SK-N-SH treated with all-trans-retinoic acid at 6 μM for 48 hours (cell line): ENCODE data around the gene OR52B4.

ENCODE experiments used
- ATAC-seq: fragments of 200-7000 bp; cut with Tn5 transposase; 3 replicates; pipeline ENCODE4 v1.9.1; 2020; ENCODE audit warnings: mild to moderate bottlenecking, moderate library complexity
- ARNTL ChIP-seq: fragments of 450-650 bp; formaldehyde crosslinking; IDR thresholded peaks from 2 replicates; pipeline ENCODE4 v1.5.0; 2020; ENCODE audit warnings: low read depth, mild to moderate bottlenecking, moderate library complexity, borderline replicate concordance
- BACH2 ChIP-seq: fragments of 250-450 bp; sonication (Bioruptor Pico); IDR thresholded peaks from 2 replicates; pipeline ENCODE4 v1.9.0; 2021; ENCODE audit warnings: mild to moderate bottlenecking, borderline replicate concordance
- ESRRG ChIP-seq: fragments of 250-450 bp; sonication (Bioruptor Pico); IDR thresholded peaks from 2 replicates; pipeline ENCODE4 v1.6.1; 2021; ENCODE audit warnings: mild to moderate bottlenecking
- GLIS3 ChIP-seq: fragments of 250-450 bp; sonication (Bioruptor Pico); IDR thresholded peaks from 2 replicates; pipeline ENCODE4 v1.5.0; 2020; ENCODE audit warnings: mild to moderate bottlenecking, moderate library complexity
- ISL1 ChIP-seq: fragments of 250-450 bp; sonication (Bioruptor Pico); IDR thresholded peaks from 2 replicates; pipeline ENCODE4 v2.1.2; 2022; ENCODE audit warnings: mild to moderate bottlenecking, moderate library complexity
- OSR1 ChIP-seq: fragments of 250-450 bp; sonication (Bioruptor Pico); IDR thresholded peaks from 2 replicates; pipeline ENCODE4 v1.8.0; 2022; ENCODE audit warnings: moderate library complexity, mild to moderate bottlenecking, inconsistent platforms
- PATZ1 ChIP-seq: fragments of 250-450 bp; sonication (Bioruptor Pico); IDR thresholded peaks from 2 replicates; pipeline ENCODE4 v1.8.0; 2020; ENCODE audit warnings: mild to moderate bottlenecking, moderate library complexity, borderline replicate concordance
- PPARA ChIP-seq: fragments of 250-450 bp; sonication (Bioruptor Pico); IDR thresholded peaks from 2 replicates; pipeline ENCODE4 v1.5.0; 2020; ENCODE audit warnings: mild to moderate bottlenecking, borderline replicate concordance
- RARB ChIP-seq: fragments of 250-450 bp; sonication (Bioruptor Pico); IDR thresholded peaks from 2 replicates; pipeline ENCODE4 v1.8.0; 2021; ENCODE audit warnings: mild to moderate bottlenecking, moderate library complexity
- SNAI2 ChIP-seq: fragments of 250-450 bp; sonication (Bioruptor Pico); IDR thresholded peaks from 2 replicates; pipeline ENCODE4 v1.5.0; 2020; ENCODE audit warnings: mild to moderate bottlenecking, moderate library complexity
- TCF4 ChIP-seq: fragments of 250-450 bp; sonication (Bioruptor Pico); IDR thresholded peaks from 2 replicates; pipeline ENCODE4 v1.8.0; 2021; ENCODE audit warnings: mild to moderate bottlenecking, moderate library complexity, borderline replicate concordance
- TSHZ2 ChIP-seq: fragments of 250-450 bp; sonication (Bioruptor Pico); IDR thresholded peaks from 2 replicates; pipeline ENCODE4 v1.5.0; 2020; ENCODE audit warnings: mild to moderate bottlenecking, moderate library complexity
- ZFP3 ChIP-seq: fragments of 250-450 bp; sonication (Bioruptor Pico); IDR thresholded peaks from 2 replicates; pipeline ENCODE4 v1.5.0; 2020; ENCODE audit warnings: mild to moderate bottlenecking, moderate library complexity
- ZFP30 ChIP-seq: fragments of 450-650 bp; formaldehyde crosslinking; IDR thresholded peaks from 2 replicates; pipeline ENCODE4 v1.5.0; 2022; ENCODE audit warnings: mild to moderate bottlenecking, moderate library complexity
- ZNF70 ChIP-seq: fragments of 450-650 bp; formaldehyde crosslinking; IDR thresholded peaks from 2 replicates; pipeline ENCODE4 v1.5.0; 2020; ENCODE audit warnings: mild to moderate bottlenecking, moderate library complexity
- TF ChIP-seq, protein P1 (sequence below): fragments of 250-450 bp; sonication (Bioruptor Pico); IDR thresholded peaks from 2 replicates; pipeline ENCODE4 v1.8.0; 2021; ENCODE audit warnings: low read depth, mild to moderate bottlenecking, moderate library complexity, borderline replicate concordance
- TF ChIP-seq, protein P2 (sequence below): fragments of 250-450 bp; sonication (Bioruptor Pico); IDR thresholded peaks from 2 replicates; pipeline ENCODE4 v1.5.1; 2020; ENCODE audit warnings: low read depth, mild to moderate bottlenecking, moderate library complexity
- TF ChIP-seq, protein P3 (sequence below): fragments of 250-450 bp; sonication (Bioruptor Pico); IDR thresholded peaks from 2 replicates; pipeline ENCODE4 v1.5.1; 2021; ENCODE audit warnings: mild to moderate bottlenecking, moderate library complexity

OR52B4 gene

GRCh38 chr11:4385978-4386740 lies 18.0 kb upstream of the OR52B4 start:
- TF ChIP-seq ZNF70 (CRISPR knock-in tag) (no peak), GLIS3 (no peak), BACH2 (CRISPR knock-in tag) (no peak), PPARA (CRISPR knock-in tag) (no peak)
- no peak for ATAC-seq

- TF ChIP-seq SNAI2 = no peak
- no peak for TF ChIP-seq PATZ1 (CRISPR knock-in tag)
- TF ChIP-seq, protein P1, sequence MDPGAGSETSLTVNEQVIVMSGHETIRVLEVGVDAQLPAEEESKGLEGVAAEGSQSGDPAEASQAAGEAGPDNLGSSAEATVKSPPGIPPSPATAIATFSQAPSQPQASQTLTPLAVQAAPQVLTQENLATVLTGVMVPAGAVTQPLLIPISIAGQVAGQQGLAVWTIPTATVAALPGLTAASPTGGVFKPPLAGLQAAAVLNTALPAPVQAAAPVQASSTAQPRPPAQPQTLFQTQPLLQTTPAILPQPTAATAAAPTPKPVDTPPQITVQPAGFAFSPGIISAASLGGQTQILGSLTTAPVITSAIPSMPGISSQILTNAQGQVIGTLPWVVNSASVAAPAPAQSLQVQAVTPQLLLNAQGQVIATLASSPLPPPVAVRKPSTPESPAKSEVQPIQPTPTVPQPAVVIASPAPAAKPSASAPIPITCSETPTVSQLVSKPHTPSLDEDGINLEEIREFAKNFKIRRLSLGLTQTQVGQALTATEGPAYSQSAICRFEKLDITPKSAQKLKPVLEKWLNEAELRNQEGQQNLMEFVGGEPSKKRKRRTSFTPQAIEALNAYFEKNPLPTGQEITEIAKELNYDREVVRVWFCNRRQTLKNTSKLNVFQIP (CRISPR knock-in tag) = no peak
- no peak for TF ChIP-seq TCF4 (CRISPR knock-in tag)
- TF ChIP-seq, protein P2, sequence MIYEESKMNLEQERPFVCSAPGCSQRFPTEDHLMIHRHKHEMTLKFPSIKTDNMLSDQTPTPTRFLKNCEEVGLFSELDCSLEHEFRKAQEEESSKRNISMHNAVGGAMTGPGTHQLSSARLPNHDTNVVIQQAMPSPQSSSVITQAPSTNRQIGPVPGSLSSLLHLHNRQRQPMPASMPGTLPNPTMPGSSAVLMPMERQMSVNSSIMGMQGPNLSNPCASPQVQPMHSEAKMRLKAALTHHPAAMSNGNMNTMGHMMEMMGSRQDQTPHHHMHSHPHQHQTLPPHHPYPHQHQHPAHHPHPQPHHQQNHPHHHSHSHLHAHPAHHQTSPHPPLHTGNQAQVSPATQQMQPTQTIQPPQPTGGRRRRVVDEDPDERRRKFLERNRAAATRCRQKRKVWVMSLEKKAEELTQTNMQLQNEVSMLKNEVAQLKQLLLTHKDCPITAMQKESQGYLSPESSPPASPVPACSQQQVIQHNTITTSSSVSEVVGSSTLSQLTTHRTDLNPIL (CRISPR knock-in tag) = no peak
- TF ChIP-seq ISL1 (CRISPR knock-in tag) = no peak
- TF ChIP-seq ZFP3 (CRISPR knock-in tag) = no peak
- TF ChIP-seq, protein P3, sequence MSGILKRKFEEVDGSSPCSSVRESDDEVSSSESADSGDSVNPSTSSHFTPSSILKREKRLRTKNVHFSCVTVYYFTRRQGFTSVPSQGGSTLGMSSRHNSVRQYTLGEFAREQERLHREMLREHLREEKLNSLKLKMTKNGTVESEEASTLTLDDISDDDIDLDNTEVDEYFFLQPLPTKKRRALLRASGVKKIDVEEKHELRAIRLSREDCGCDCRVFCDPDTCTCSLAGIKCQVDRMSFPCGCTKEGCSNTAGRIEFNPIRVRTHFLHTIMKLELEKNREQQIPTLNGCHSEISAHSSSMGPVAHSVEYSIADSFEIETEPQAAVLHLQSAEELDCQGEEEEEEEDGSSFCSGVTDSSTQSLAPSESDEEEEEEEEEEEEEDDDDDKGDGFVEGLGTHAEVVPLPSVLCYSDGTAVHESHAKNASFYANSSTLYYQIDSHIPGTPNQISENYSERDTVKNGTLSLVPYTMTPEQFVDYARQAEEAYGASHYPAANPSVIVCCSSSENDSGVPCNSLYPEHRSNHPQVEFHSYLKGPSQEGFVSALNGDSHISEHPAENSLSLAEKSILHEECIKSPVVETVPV (CRISPR knock-in tag) = no peak
- TF ChIP-seq ESRRG = no peak
- no peak for TF ChIP-seq RARB (CRISPR knock-in tag)
- ATAC-seq = no peak
Measured at GRCh38 chr11:4381901-4382300, 13.7 kb upstream of the OR52B4 start.

GRCh38 chr11:4375431-4376140 lies 7.4 kb upstream of the OR52B4 start:
- no peak for ATAC-seq
- TF ChIP-seq ZFP30 (CRISPR knock-in tag) (no peak), RARB (CRISPR knock-in tag) (no peak), TCF4 (CRISPR knock-in tag) (no peak), PPARA (CRISPR knock-in tag) (no peak), ARNTL (CRISPR knock-in tag) (no peak), TSHZ2 (no peak), ISL1 (CRISPR knock-in tag) (no peak), ESRRG (no peak), PATZ1 (CRISPR knock-in tag) (no peak), OSR1 (no peak)
- TF ChIP-seq, protein P3 (CRISPR knock-in tag) = no peak
- TF ChIP-seq, protein P2 (CRISPR knock-in tag) = no peak
- TF ChIP-seq, protein P1 (CRISPR knock-in tag) = no peak
